HCEC 1CT (cell line): ENCODE data around the gene SKA3.
"Not testable (repeated sequence)": the region's sequence is repeated elsewhere in the genome, so short reads cannot be mapped to it uniquely, and the experiment has no call there.

Source experiments
- DNase-seq: peaks from one replicate; pipeline ENCODE4 v3.0.0-alpha.2; 2017

The SKA3 gene

DNA sequence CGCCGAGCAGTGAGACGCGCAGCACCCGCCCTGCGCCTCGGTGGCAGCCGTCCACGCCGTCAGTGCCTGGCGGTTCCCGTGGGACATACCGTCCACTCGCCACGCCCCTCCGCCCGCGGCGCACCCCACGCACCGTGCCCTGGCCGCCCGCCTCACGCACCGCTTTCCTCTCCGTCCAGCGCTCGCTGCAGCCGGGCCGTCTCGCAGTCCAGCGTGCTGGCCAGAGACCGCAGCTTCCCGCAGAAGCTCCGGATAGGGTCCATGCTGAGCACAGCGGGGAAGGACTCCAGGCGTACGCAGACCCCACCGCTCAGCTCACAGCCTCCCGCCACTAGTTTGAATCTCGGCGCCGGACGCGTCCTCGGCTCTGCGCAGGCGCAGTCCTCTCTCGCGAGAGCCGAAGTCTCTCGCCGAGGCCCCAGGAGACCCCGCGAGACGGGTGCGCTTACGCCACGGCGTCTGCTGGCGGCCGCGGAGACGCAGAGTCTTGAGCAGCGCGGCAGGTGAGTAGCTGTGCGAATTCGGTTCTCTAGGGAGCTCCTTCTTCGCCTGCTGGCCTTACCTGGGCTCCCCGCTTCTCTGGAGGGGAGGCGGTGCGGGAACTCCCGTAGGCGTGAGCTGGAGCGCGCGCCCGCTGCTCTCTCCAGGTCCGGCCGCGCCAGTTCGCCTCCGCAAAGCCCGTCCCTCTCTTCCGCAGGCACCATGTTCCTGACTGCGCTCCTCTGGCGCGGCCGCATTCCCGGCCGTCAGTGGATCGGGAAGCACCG lies at the start of gene SKA3, which contains the start of gene MRPL57:
SKA3 (minus strand) TSS at position 338 of the 767 bp plus-strand sequence; CDS start at position 263, 75 bp downstream.
MRPL57 (plus strand) TSS at position 444 of the 767 bp plus-strand sequence; CDS start at position 703, 259 bp downstream.
- DNase-seq: peak; percentile 91

GRCh38 chr13:21225082-21225481 lies 48.7 kb upstream of the SKA3 start:
- no peak for DNase-seq

DNA sequence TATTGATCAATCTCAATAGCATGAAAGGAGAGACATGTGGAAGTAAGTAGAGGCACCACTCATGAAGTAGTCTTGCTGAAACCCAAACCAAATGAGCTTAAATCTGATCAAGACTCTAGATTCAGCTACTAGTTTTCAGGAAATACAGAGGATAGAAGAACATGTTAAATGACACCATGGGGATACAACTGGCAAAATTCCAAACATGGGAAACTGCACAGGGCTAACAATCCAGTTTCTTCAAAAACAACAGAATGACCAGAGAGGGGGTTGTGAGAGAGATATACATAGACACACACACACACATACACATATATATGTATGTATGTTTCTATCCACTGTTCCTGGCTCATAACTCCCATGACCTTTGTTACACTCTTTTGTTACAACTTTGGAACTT lies 44.9 kb upstream of the SKA3 start:
- DNase-seq: no peak

GRCh38 chr13:21219716-21220115 lies 43.4 kb upstream of the SKA3 start:
- not testable (repeated sequence) for DNase-seq

GRCh38 chr13:21219036-21219381 lies 42.7 kb upstream of the SKA3 start:
- no peak for DNase-seq

- no peak for DNase-seq
Measured at GRCh38 chr13:21218351-21219035, 42.1 kb upstream of the SKA3 start.

- no peak for DNase-seq
Measured at GRCh38 chr13:21216332-21216731, 40.0 kb upstream of the SKA3 start.

DNA sequence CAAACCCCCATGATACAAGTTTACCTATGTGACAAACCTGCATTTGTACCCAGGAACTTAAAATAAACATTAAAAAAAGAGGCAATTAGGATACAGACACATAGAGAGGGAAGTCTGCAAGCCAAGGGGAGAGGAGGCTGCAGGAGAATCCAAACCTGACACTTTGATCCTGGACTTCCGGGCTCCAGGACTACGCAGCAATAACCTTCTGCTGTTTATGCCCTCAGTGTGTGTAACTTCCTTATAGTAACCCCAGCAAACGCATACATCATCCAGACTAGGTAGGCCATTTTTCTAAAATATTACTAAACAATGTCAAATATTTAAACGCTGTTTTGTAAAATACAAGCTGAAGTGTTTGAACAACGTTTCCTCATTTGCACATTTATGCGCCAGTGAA lies 39.1 kb upstream of the SKA3 start:
- not testable (repeated sequence) for DNase-seq

DNA sequence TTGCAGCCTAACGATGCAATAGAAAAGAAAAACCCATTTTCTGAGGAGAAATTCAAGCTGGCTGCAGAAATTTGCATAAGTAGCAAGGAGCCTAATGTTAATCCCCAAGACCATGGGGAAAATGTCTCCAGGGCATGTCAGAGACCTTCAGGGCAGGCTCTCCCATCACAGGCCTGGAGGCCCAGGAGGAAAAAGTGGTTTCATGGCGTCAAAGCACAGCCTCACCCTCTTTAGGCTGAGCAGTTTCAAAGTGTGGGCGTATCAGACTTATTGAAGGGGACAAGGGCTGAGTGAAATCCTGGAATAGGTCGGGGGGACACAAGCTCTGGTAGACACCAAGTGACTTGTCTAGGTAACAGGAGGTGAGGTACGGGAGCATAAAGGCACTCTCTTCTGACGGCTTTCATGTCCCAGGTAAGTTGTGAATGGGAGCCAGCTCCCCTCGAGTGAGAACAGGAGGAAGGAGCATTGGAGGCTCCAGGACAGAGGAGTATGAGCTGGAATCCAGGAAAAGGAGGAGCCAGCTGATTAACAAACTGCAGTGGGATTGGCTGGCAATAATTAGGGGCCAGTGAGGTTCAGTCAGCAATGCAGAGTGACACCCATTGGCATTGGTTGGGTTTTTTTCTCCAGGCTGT lies 35.9 kb upstream of the SKA3 start:
- no peak for DNase-seq

- DNase-seq: no peak
Measured at GRCh38 chr13:21208652-21209154, 32.4 kb upstream of the SKA3 start.

GRCh38 chr13:21202767-21203531 lies 26.6 kb upstream of the SKA3 start:
- peak; percentile 14 for DNase-seq

DNA sequence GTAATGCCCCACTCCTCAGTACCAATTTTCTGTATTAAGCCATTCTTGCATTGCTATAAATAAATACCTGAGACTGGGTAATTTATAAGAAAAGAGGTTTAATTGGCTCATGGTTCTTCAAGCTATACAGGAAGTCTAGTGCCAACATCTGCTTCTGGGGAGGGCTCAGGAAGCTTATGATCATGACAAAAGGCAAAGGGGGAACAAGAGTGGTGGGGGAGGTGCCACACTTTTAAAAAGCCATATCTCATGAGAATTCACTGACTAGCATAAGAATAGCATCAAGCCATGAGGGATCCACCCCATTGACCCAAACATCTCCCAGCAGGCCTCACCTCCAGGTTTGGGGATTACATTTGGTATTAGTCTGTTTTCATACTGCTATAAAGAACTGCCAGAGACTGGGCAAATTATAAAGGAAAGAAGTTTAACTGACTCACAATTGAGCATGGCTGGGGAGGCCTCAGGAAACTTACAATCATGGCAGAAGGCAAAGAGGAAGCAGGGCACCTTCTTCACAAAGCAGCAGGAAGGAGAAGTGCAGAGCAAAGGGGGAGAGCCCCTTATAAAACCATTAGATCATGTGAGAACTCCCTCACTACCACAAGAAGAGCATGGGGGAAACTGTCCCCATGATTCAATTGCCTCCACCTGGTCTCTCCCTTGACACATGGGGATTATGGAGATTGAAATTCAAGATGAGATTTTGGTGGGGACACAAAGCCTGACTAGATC lies 25.3 kb upstream of the SKA3 start:
- DNase-seq: not testable (repeated sequence)

DNA sequence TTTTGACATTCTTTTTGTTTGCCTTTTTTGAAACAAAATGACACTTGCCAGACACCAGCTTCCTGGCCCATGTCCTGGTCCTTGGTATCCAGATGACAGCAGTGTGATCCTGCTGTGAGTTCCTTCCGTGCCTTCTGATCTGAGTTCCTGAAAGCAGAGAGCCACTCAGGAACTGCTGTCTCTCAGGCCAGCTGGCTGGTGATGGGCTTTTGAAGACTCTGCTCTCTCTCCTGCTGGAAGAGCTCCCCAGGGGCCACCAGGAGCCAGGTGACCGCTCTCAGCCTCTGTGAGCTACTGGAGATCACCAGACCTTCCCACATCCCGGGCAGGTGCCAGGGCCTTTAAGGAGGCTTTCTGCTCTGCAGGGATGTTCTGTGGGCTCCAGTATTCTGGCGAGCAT lies 22.0 kb upstream of the SKA3 start:
- not testable (repeated sequence) for DNase-seq

- not testable (repeated sequence) for DNase-seq
Measured at GRCh38 chr13:21197606-21198225, 21.4 kb upstream of the SKA3 start.

DNA sequence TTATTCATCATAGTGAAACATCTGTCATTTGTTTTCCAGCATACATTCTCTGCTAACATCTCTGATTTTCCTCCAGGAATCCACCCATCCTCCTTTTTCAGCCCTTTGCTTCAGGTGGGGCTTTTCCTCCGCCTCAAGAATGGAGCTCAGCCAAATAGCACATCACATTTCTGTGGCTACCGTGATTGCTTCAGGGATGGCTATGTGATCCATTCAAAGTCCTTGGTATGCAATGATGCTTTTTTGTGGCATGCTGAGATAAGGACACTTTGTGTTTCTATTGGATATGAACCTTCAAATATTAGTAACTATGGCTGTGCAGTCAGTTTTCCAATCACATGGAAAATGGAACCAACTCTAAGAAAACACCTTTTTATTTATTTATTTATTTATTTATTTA lies 18.4 kb upstream of the SKA3 start:
- not testable (repeated sequence) for DNase-seq

DNA sequence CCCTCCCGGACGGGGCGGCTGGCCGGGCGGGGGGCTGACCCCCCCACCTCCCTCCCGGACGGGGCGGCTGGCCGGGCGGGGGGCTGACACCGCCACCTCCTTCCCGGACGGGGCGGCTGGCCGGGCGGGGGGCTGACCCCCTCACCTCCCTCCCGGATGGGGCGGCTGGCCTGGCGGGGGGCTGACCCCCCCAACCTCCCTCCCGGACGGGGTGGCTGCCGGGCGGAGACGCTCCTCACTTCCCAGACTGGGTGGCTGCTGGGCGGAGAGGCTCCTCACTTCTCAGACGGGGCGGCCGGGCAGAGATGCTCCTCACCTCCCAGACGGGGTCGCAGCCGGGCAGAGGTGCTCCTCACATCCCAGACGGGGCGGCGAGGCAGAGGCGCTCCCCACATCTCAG lies 10.1 kb upstream of the SKA3 start:
- DNase-seq: not testable (repeated sequence)

- no peak for DNase-seq
Measured at GRCh38 chr13:21181671-21182070, 5.3 kb upstream of the SKA3 start.

- DNase-seq: no peak
Measured at GRCh38 chr13:21176982-21177284, 581 bp upstream of the SKA3 start.

DNA sequence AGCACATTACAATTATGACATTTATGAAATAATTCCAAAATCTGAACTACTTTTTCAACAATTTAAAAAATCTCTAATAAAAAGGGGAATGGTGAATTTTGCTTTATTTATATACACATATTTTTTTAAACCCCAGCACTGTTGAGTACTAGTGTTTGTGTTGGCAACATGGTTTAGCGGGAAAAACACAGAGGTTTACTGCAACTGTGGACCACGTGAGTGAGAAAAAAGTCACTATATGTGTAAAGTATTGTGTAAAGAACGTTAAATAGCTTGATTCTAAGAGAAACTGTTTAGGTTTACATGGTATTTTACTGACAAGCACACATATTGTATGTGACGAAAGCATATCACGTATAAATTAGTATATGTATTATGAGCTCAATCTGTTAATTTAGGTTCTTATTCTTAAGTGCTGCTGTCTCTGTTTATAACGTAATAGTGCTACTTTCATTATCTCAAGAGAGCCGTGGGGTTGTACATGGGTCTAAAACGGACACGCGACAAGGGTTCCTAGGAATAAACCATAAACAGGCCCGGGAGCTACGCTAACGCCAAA lies 617 bp downstream of the SKA3 start:
- DNase-seq: peak; percentile 2

DNA sequence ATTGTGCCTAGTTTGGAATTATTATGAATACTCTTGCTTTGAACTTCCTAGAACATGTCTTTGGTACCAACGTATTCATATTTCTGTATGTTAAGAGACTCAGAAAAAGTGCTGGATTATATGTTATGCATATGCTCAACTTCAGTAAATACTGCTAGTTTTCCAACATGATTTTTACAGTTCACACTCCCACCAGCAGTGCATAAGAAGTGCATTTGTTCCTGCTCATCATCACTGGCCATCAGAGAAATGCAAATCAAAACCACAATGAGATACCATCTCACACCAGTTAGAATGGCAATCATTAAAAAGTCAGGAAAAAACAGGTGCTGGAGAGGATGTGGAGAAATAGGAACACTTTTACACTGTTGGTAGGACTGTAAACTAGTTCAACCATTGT lies 2.6 kb downstream of the SKA3 start:
- DNase-seq: not testable (repeated sequence)

DNA sequence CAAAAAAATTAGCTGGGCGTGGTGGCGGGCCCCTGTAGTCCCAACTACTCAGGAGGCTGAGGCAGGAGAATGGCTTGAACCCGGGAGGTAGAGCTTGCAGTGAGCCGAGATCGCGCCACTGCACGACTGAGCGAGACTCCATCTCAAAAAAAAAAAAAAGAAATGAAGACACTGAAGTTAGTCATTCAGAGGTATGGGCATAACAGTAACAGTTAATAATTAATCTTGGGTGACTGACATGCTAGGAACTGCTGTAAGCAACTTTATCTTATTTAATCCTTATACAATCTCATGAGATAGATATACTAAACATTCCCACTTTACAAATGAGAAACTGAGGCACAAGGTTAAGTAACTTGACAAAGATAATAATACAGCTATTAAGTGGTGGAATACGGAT lies 4.9 kb downstream of the SKA3 start:
- DNase-seq: no peak
